Smooth muscle cell (in vitro differentiated cells): ENCODE data around the gene FAM227A. TPM values are rescaled to one million over a fixed set of nuclear protein-coding genes. Genes with fewer than 3 reads are reported as not detected.

Experiments
- DNase-seq: peaks from one replicate; lab custom pipeline; 2025; ENCODE audit not compliant: unreplicated experiment; lab: John Stamatoyannopoulos, UW
- H2AFZ ChIP-seq: fragments of 200-600 bp; sonication (generic); 2 replicates; pipeline ENCODE4 v1.6.0; 2016; ENCODE audit warnings: antibody characterized with exemption, low read depth, mild to moderate bottlenecking
- H3F3A ChIP-seq: fragments of 200-600 bp; sonication (generic); 2 replicates; pipeline ENCODE4 v1.6.0; 2017; ENCODE audit warnings: antibody characterized with exemption, low read depth
- H3K27ac ChIP-seq: fragments of 200-600 bp; sonication (generic); 2 replicates; pipeline ENCODE4 v1.5.1; 2016; ENCODE audit warnings: low read depth, mild to moderate bottlenecking
- H3K27me3 ChIP-seq: fragments of 200-600 bp; sonication (generic); 2 replicates; pipeline ENCODE4 v1.6.1; 2016; ENCODE audit warnings: low read depth, mild to moderate bottlenecking
- H3K36me3 ChIP-seq: fragments of 200-600 bp; sonication (generic); 2 replicates; pipeline ENCODE4 v1.5.1; 2016; ENCODE audit warnings: low read depth
- H3K4me1 ChIP-seq: fragments of 200-600 bp; sonication (generic); 2 replicates; pipeline ENCODE4 v1.5.1; 2016; ENCODE audit warnings: low read depth
- H3K4me2 ChIP-seq: fragments of 200-600 bp; sonication (generic); 2 replicates; pipeline ENCODE4 v1.6.0; 2016; ENCODE audit warnings: mild to moderate bottlenecking
- H3K4me3 ChIP-seq: fragments of 200-600 bp; sonication (generic); 2 replicates; pipeline ENCODE4 v1.5.1; 2016; ENCODE audit warnings: mild to moderate bottlenecking
- H3K79me2 ChIP-seq: fragments of 200-600 bp; sonication (generic); 2 replicates; pipeline ENCODE4 v1.6.0; 2016; ENCODE audit warnings: low read depth, mild to moderate bottlenecking
- H3K9ac ChIP-seq: fragments of 200-600 bp; sonication (generic); 2 replicates; pipeline ENCODE4 v1.6.0; 2016; ENCODE audit warnings: low read depth
- H3K9me3 ChIP-seq: fragments of 200-600 bp; sonication (generic); replicated peaks from 2 replicates; pipeline ENCODE4 v1.5.1; 2016; ENCODE audit warnings: low read depth
- H4K20me1 ChIP-seq: fragments of 200-600 bp; sonication (generic); 2 replicates; pipeline ENCODE4 v1.6.0; 2016; ENCODE audit warnings: low read depth
- WGBS: methylation state at CpG from one replicate; pipeline ENCODE4 v1.1.7; 2016; ENCODE audit warnings: low lambda C conversion rate; 5-methylcytosine and 5-hydroxymethylcytosine counted together
- polyA plus RNA-seq: library from polyadenylated mRNA; unstranded; fragments of >200 nt; fragmentation: Nextera tagmentation; extraction: Ambion mirVana; gene quantifications from 2 replicates; pipeline ENCODE4 v1.2.1, GENCODE V29; 2016
- total RNA-seq: library from RNA; depleted of rRNA; stranded (reverse); fragments of >200 nt; gene quantifications from 2 replicates; pipeline ENCODE4 v1.2.3, GENCODE V29; 2014
- TF ChIP-seq, protein P1 (sequence below): fragments of 200-600 bp; sonication (generic); IDR thresholded peaks from 2 replicates; pipeline ENCODE4 v1.5.1; 2017; ENCODE audit warnings: borderline replicate concordance, mild to moderate bottlenecking, antibody characterized with exemption; ENCODE audit not compliant: insufficient read depth, poor library complexity, severe bottlenecking

Gene FAM227A
- total and polyA plus RNA-seq, 2 experiments from 2014 or later: 1.5 to 4.9 TPM

- Histone ChIP-seq H3K9me3 (no peaks in the 10 kb centered on the region), H3K79me2 (no peaks in the 10 kb centered on the region), H3K4me3 (no peak overlapping the region), H3K27ac (no peak overlapping the region), H3K4me1 (no peaks in the 10 kb centered on the region), H3K36me3 (no peaks in the 10 kb centered on the region), H2AFZ (no peak overlapping the region), H4K20me1 (no peaks in the 10 kb centered on the region), H3F3A (no peaks in the 10 kb centered on the region), H3K4me2 (no peak overlapping the region), H3K9ac (no peak overlapping the region), H3K27me3 (no peaks in the 10 kb centered on the region)
- WGBS: 81% methylated on average over 13 of the region's 13 CpGs
- no peak for DNase-seq
- TF ChIP-seq, protein P1, sequence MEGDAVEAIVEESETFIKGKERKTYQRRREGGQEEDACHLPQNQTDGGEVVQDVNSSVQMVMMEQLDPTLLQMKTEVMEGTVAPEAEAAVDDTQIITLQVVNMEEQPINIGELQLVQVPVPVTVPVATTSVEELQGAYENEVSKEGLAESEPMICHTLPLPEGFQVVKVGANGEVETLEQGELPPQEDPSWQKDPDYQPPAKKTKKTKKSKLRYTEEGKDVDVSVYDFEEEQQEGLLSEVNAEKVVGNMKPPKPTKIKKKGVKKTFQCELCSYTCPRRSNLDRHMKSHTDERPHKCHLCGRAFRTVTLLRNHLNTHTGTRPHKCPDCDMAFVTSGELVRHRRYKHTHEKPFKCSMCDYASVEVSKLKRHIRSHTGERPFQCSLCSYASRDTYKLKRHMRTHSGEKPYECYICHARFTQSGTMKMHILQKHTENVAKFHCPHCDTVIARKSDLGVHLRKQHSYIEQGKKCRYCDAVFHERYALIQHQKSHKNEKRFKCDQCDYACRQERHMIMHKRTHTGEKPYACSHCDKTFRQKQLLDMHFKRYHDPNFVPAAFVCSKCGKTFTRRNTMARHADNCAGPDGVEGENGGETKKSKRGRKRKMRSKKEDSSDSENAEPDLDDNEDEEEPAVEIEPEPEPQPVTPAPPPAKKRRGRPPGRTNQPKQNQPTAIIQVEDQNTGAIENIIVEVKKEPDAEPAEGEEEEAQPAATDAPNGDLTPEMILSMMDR: no peak
Measured at GRCh38 chr22:38608992-38609750, 47.0 kb downstream of the FAM227A start.

- 84% methylated on average over 3 of the region's 3 CpGs for WGBS
- Histone ChIP-seq H3K4me3 (no peak overlapping the region), H2AFZ (no peak overlapping the region), H3K4me1 (no peaks in the 10 kb centered on the region), H3K27ac (no peak overlapping the region), H3K9me3 (no peaks in the 10 kb centered on the region), H3K4me2 (no peak overlapping the region), H3K79me2 (no peaks in the 10 kb centered on the region), H3K36me3 (no peaks in the 10 kb centered on the region), H3K27me3 (no peaks in the 10 kb centered on the region), H3F3A (no peaks in the 10 kb centered on the region), H3K9ac (no peak overlapping the region), H4K20me1 (no peaks in the 10 kb centered on the region)
- DNase-seq: no peak
- TF ChIP-seq, protein P1: no peak
Measured at GRCh38 chr22:38607680-38608079, 48.5 kb downstream of the FAM227A start.

DNA sequence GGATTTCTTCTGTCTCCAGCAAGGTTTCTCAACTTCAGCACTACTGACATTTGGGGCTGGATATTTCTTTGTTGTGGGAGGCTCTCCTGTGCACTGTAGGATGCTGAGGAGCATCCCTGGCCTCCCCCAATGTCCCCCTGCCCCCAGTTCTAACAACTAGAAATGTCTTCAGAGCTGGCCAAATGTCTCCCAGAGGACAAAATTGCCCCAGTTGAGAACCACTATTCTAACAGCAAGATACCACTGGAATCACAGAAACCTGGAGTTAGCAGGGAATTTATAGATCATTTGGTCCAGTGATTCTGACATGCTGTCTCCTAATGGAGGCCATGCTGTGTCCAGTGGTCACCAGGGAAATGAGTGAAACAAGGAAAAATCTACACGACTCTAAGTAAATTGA, 54.0 kb downstream of the FAM227A start:
- Histone ChIP-seq H3K79me2 (no peaks in the 10 kb centered on the region), H3K4me3 (no peak overlapping the region), H3K27ac (no peak overlapping the region), H2AFZ (no peak overlapping the region), H3K36me3 (no peaks in the 10 kb centered on the region), H3K9me3 (no peaks in the 10 kb centered on the region), H4K20me1 (no peaks in the 10 kb centered on the region), H3F3A (no peaks in the 10 kb centered on the region), H3K27me3 (no peaks in the 10 kb centered on the region), H3K9ac (no peak overlapping the region), H3K4me1 (no peaks in the 10 kb centered on the region), H3K4me2 (no peak overlapping the region)
- TF ChIP-seq, protein P1: no peak
- DNase-seq: no peak
- 93% methylated on average over 1 of the region's 1 CpG for WGBS
